ENCODE measurements around the gene LRRC3B. TPM values are rescaled to one million over a fixed set of nuclear protein-coding genes. Genes with fewer than 3 reads are reported as not detected.

LRRC3B gene
- total and polyA plus RNA-seq, 2 donors (not counting 1 experiment from before 2014, with no cell fraction given): not detected

- Mint-ChIP-seq H3K4me1 (no peaks in the 10 kb centered on the region), H3K4me3 (no peak overlapping the region), H3K27ac (no peak overlapping the region), H3K9me3 (ENCODE audit: insufficient read depth) (no peaks in the 10 kb centered on the region), H3K27me3 (no peaks in the 10 kb centered on the region)
- ChIA-PET POLR2A (no interaction called here), CTCF (no interaction called here)
- DNase-seq (no peak), ATAC-seq (ENCODE audit: low read depth) (no peak)
- no peaks in the 10 kb centered on the region for H3K36me3 ChIP-seq (replicated peaks in 1 of 2; ENCODE audit: control extremely low read depth in 1 of 2, control insufficient read depth in 1 of 2, extremely low read depth in 1 of 2, insufficient read depth in 2 of 2, low read length in 1 of 2)
- no peak overlapping the region for H3K27ac ChIP-seq (ENCODE audit: low read length in 2 of 2)
- H3K4me1 ChIP-seq (ENCODE audit: control insufficient read depth in 2 of 2, insufficient read depth in 2 of 2, low read length in 2 of 2): no peaks in the 10 kb centered on the region
- H3K9ac ChIP-seq (ENCODE audit: low read length): no peak overlapping the region
- 67% methylated on average over 1 of the region's 3 CpGs for WGBS (ENCODE audit: insufficient coverage)
- no peaks in the 10 kb centered on the region for H4K20me1 ChIP-seq (ENCODE audit: control insufficient read depth, insufficient read depth, low read length, poor library complexity, severe bottlenecking)
- H2AFZ ChIP-seq (ENCODE audit: insufficient read depth, low read depth, low read length, poor library complexity, severe bottlenecking): no peak overlapping the region
- H3K4me3 ChIP-seq (ENCODE audit: control extremely low read depth in 1 of 5, extremely low read depth in 1 of 5, insufficient read depth in 1 of 5, low read depth in 2 of 5, low read length in 4 of 5): no peak overlapping the region
- TF ChIP-seq EZH2 (IDR thresholded peaks at IDR 0.05; ENCODE audit: borderline replicate concordance, insufficient read depth, low read depth, low read length, poor library complexity, severe bottlenecking) (no peak), CTCF (IDR thresholded peaks at IDR 0.05) (no peak)
- no peaks in the 10 kb centered on the region for H3K27me3 ChIP-seq (replicated peaks in 1 of 4; ENCODE audit: control extremely low read depth in 1 of 4, control insufficient read depth in 3 of 4, insufficient read depth in 4 of 4, low read length in 3 of 4)
- intact Hi-C loops (cut with micrococcal nuclease): no loop called here
- H3K4me2 ChIP-seq (replicated peaks; ENCODE audit: low read depth, low read length, poor library complexity, severe bottlenecking): no peak overlapping the region
- H3K79me2 ChIP-seq (ENCODE audit: control insufficient read depth, insufficient read depth, low read length): no peaks in the 10 kb centered on the region
- H3K9me3 ChIP-seq (ENCODE audit: control extremely low read depth in 1 of 3, control insufficient read depth in 2 of 3, insufficient read depth in 1 of 3, low read length in 2 of 3): no peaks in the 10 kb centered on the region
Measured at GRCh38 chr3:26703519-26703918, 80.9 kb downstream of the LRRC3B start.

- no peak for ATAC-seq (ENCODE audit: low read depth)
- no peak overlapping the region for H3K4me3 Mint-ChIP-seq
- no peaks in the 10 kb centered on the region for H3K27me3 Mint-ChIP-seq
- 100% methylated on average over 1 of the region's 2 CpGs for WGBS (ENCODE audit: insufficient coverage)
- Histone ChIP-seq H3K4me2 (replicated peaks; ENCODE audit: low read depth, low read length, poor library complexity, severe bottlenecking) (no peak overlapping the region), H3K79me2 (ENCODE audit: control insufficient read depth, insufficient read depth, low read length) (no peaks in the 10 kb centered on the region), H3K27me3 (replicated peaks in 1 of 4; ENCODE audit: control extremely low read depth in 1 of 4, control insufficient read depth in 3 of 4, insufficient read depth in 4 of 4, low read length in 3 of 4) (no peaks in the 10 kb centered on the region), H3K9ac (ENCODE audit: low read length) (no peak overlapping the region), H2AFZ (ENCODE audit: insufficient read depth, low read depth, low read length, poor library complexity, severe bottlenecking) (no peak overlapping the region), H3K4me3 (ENCODE audit: control extremely low read depth in 1 of 5, extremely low read depth in 1 of 5, insufficient read depth in 1 of 5, low read depth in 2 of 5, low read length in 4 of 5) (no peak overlapping the region), H4K20me1 (ENCODE audit: control insufficient read depth, insufficient read depth, low read length, poor library complexity, severe bottlenecking) (no peaks in the 10 kb centered on the region), H3K9me3 (ENCODE audit: control extremely low read depth in 1 of 3, control insufficient read depth in 2 of 3, insufficient read depth in 1 of 3, low read length in 2 of 3) (no peaks in the 10 kb centered on the region), H3K36me3 (replicated peaks in 1 of 2; ENCODE audit: control extremely low read depth in 1 of 2, control insufficient read depth in 1 of 2, extremely low read depth in 1 of 2, insufficient read depth in 2 of 2, low read length in 1 of 2) (no peaks in the 10 kb centered on the region), H3K4me1 (ENCODE audit: control insufficient read depth in 2 of 2, insufficient read depth in 2 of 2, low read length in 2 of 2) (no peaks in the 10 kb centered on the region), H3K27ac (ENCODE audit: low read length in 2 of 2) (no peak overlapping the region)
- POLR2A ChIA-PET: no interaction called here
- intact Hi-C loops (cut with micrococcal nuclease): no loop called here
- CTCF ChIA-PET: no interaction called here
- no peak for DNase-seq
- no peak for TF ChIP-seq CTCF (IDR thresholded peaks at IDR 0.05)
- TF ChIP-seq EZH2 (IDR thresholded peaks at IDR 0.05; ENCODE audit: borderline replicate concordance, insufficient read depth, low read depth, low read length, poor library complexity, severe bottlenecking): no peak
- H3K4me1 Mint-ChIP-seq: no peaks in the 10 kb centered on the region
- H3K9me3 Mint-ChIP-seq (ENCODE audit: insufficient read depth): no peaks in the 10 kb centered on the region
- no peak overlapping the region for H3K27ac Mint-ChIP-seq
Measured at GRCh38 chr3:26704736-26705135, 82.2 kb downstream of the LRRC3B start.
